ENCODE results near the gene RAB43. TPM values are rescaled to one million over a fixed set of nuclear protein-coding genes. Genes with fewer than 3 reads are reported as not detected.

Gene RAB43
- total and polyA plus RNA-seq, 12 donors = 0.96 to 8.2 (median 4.0) TPM

DNA sequence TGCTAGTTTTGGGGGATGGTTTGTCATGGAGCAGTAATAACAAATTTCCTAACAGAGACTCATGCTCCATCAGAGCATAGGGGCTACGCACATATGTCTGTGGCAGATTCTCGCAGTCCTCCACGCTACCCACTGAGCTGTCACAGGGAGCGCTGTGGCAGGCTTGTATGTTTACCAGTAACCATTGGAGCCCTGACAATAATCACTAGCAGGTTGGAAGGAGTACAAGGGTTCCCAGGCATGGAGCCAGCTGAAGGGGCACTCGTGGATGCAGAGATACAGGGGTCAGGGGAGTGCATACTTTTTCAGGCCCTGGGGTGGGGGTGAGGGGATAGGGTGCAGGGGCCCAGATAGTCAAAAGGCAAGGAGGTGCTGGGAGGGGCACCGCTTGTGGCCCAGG, 68.9 kb downstream of the RAB43 start:
- Histone ChIP-seq H3K4me3 (no peak overlapping the region), H3K27ac (peak overlapping the region in 9 of 10 donors; percentile 22 to 90 (median 77)), H3K9me3 (peaks cover 0 to 13% (median 0%) of the 10 kb centered on the region in 11 donors), H3K27me3 (no peaks in the 10 kb centered on the region), H3K4me1 (peaks cover 9 to 27% (median 19%) of the 10 kb centered on the region in 9 donors), H3K36me3 (no peaks in the 10 kb centered on the region)
- TF ChIP-seq, protein P1, sequence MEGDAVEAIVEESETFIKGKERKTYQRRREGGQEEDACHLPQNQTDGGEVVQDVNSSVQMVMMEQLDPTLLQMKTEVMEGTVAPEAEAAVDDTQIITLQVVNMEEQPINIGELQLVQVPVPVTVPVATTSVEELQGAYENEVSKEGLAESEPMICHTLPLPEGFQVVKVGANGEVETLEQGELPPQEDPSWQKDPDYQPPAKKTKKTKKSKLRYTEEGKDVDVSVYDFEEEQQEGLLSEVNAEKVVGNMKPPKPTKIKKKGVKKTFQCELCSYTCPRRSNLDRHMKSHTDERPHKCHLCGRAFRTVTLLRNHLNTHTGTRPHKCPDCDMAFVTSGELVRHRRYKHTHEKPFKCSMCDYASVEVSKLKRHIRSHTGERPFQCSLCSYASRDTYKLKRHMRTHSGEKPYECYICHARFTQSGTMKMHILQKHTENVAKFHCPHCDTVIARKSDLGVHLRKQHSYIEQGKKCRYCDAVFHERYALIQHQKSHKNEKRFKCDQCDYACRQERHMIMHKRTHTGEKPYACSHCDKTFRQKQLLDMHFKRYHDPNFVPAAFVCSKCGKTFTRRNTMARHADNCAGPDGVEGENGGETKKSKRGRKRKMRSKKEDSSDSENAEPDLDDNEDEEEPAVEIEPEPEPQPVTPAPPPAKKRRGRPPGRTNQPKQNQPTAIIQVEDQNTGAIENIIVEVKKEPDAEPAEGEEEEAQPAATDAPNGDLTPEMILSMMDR (IDR thresholded peaks at IDR 0.05) = peak in 2 of 9 donors; percentile 22 to 26
- peak; percentile 74 to 94 (median 88) for ATAC-seq
- 32 to 48% methylated on average over 6 of the region's 6 CpGs for WGBS, 2 donors
- intact Hi-C loops (cut with DNase I) = loop anchor here in 6 of 10 donors (1.0 to 10.0 kb wide), 10 partner anchors 35 to 195 kb away; partner anchors contain the start of genes COPG1 (in 3 of the 6) and EFCC1 (in 1 of the 6)
- DNase-seq = peak; percentile 70 to 83

DNA sequence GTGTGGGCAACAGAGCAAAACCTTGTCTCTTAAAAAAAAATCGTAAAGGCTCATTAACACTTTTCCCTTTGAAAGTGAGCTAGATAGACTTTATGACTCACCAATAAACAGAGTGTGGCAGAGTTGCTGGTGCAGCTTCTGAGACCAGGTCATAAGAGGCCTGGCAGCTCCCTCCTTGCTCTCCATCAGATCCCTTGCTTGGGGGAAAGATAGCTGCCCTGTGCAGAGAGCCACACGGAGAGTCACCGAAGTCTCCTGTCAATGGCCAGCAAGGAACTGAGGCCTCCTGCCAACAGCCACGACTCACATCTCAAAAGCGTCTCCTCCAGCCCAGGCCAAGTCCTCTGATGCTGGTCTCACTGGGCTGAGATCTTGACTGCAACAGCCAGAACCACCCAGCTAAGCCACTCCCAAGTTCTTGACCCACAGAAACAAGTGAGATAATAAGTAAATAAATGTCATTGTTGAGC, 69.7 kb downstream of the RAB43 start:
- H3K27ac ChIP-seq = peak overlapping the region in 8 of 10 donors; percentile 22 to 90 (median 78)

DNA sequence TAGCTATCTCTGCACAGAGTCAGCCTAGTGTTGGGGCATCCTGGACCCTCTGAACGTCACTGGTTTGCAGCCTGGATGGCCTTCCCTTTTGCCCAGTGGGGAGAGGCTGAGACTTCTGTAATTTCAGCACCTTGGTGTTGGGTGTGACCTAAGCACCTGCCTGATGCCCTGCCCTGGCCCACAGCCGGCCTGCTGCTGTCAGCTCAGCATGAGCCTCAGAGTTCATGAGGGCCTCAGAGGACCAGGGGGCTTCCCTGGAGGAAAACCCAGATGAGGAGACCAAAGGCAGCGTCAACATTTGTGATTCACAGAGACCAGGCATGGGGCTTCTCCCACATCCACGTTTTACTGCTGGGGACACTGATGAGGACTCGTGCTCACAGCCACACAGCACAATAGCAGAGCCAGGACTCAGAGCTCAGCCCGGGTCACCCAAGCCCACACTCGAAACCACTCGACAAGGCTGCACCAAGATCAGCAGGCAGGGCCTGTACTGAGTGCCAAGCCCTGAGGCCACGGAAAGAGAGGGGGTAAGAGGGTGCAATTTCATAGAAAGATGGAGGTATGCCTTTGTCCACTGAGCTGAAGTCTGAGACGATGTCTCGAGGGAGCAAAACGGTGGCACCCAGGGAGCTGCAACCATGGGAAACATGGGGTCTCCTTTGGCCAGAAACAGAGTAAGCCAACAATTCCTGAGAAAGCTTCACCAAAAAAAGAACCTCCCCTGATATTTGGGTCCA, 70.9 kb downstream of the RAB43 start:
- H3K27ac ChIP-seq = no peak overlapping the region
- intact Hi-C loops (cut with DNase I) = loop anchor here in 5 of 10 donors (5.0 to 10.0 kb wide), 7 partner anchors 37 to 197 kb away; partner anchors contain the start of genes COPG1 (in 3 of the 5) and EFCC1 (in 1 of the 5)

More for the DNA sequence above, 69.7 kb downstream of the RAB43 start:
- H3K4me1 ChIP-seq = peaks cover 9 to 27% (median 19%) of the 10 kb centered on the region in 9 donors
- peaks cover 0 to 16% (median 0%) of the 10 kb centered on the region in 11 donors for H3K9me3 ChIP-seq
- intact Hi-C loops (cut with DNase I) = loop anchor here in 6 of 10 donors (2.0 to 10.0 kb wide), 8 partner anchors 35 to 195 kb away; partner anchors contain the start of genes COPG1 (in 3 of the 6) and EFCC1 (in 1 of the 6)
- peak in 1 of 2 donors; percentile 60 for DNase-seq
- no peak overlapping the region for H3K4me3 ChIP-seq
- peak; percentile 10 to 41 (median 19) for ATAC-seq
- 26 to 39% methylated on average over 5 of the region's 5 CpGs for WGBS, 2 donors
- no peaks in the 10 kb centered on the region for H3K36me3 ChIP-seq
- TF ChIP-seq, protein P1 (IDR thresholded peaks at IDR 0.05) = no peak
- peaks cover 0 to 2% (median 0%) of the 10 kb centered on the region in 7 donors for H3K27me3 ChIP-seq

DNA sequence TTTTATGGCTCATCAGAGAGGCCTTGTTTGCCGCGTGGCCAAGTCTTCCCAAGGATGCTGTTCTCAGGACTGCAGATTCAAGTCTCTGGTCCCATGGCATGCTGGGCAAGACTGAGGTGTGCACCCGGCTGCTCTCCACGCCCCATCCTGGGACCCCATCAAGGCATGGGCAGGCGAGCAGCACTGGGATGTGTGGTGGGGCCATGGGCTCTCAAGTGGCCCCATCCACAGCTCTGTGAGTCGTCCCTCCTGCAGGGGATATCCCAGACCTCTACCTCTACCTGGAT, 74.1 kb downstream of the RAB43 start:
- TF ChIP-seq, protein P1 (IDR thresholded peaks at IDR 0.05) = no peak
- ATAC-seq = no peak
- no peak for DNase-seq
- Histone ChIP-seq H3K27me3 (peaks cover 0 to 23% (median 10%) of the 10 kb centered on the region in 7 donors), H3K9me3 (peaks cover 0 to 40% (median 6%) of the 10 kb centered on the region in 11 donors), H3K4me1 (peaks cover 3 to 22% (median 17%) of the 10 kb centered on the region in 9 donors), H3K27ac (no peak overlapping the region), H3K36me3 (no peaks in the 10 kb centered on the region), H3K4me3 (no peak overlapping the region)
- WGBS, 2 donors = 93% methylated on average over 6 of the region's 6 CpGs
- intact Hi-C loops (cut with DNase I) = loop anchor here in 1 of 10 donors (10.0 kb wide), 1 partner anchor 63 kb away; no protein-coding TSS in a partner anchor

More for the DNA sequence above, 70.9 kb downstream of the RAB43 start:
- Histone ChIP-seq H3K36me3 (no peaks in the 10 kb centered on the region), H3K9me3 (peaks cover 0 to 16% (median 0%) of the 10 kb centered on the region in 11 donors), H3K4me3 (no peak overlapping the region), H3K27me3 (peaks cover 0 to 14% (median 7%) of the 10 kb centered on the region in 7 donors), H3K4me1 (peaks cover 10 to 32% (median 24%) of the 10 kb centered on the region in 9 donors)
- TF ChIP-seq, protein P1 (IDR thresholded peaks at IDR 0.05) = no peak
- no peak for ATAC-seq
- 89% methylated on average over 12 of the region's 12 CpGs for WGBS, 2 donors
- no peak for DNase-seq
